DMS114 treated with DMSO at 0.1 percent for 48 hours (cell line): ENCODE results near the gene MAPKAP1.
"Not testable (repeated sequence)": the region's sequence is repeated elsewhere in the genome, so short reads cannot be mapped to it uniquely, and the experiment has no call there.

Experiments
- DNase-seq: peaks from one replicate; lab custom pipeline; 2025; ENCODE audit not compliant: unreplicated experiment; lab: John Stamatoyannopoulos, UW

MAPKAP1 gene

GRCh38 chr9:125732562-125732961 lies 25.6 kb upstream of the MAPKAP1 start:
- no peak for DNase-seq

- no peak for DNase-seq
Observed at GRCh38 chr9:125730168-125730567, 23.2 kb upstream of the MAPKAP1 start.

GRCh38 chr9:125726456-125727132 lies 19.6 kb upstream of the MAPKAP1 start:
- no peak for DNase-seq

GRCh38 chr9:125707472-125707804 lies 430 bp upstream of the MAPKAP1 start:
- DNase-seq = no peak

GRCh38 chr9:125705893-125706292 lies 1.1 kb downstream of the MAPKAP1 start:
- no peak for DNase-seq

- no peak for DNase-seq
Observed at GRCh38 chr9:125703662-125704061, 3.3 kb downstream of the MAPKAP1 start.

GRCh38 chr9:125701351-125701750 lies 5.7 kb downstream of the MAPKAP1 start:
- no peak for DNase-seq

GRCh38 chr9:125700791-125701190 lies 6.2 kb downstream of the MAPKAP1 start:
- no peak for DNase-seq

GRCh38 chr9:125699870-125700269 lies 7.1 kb downstream of the MAPKAP1 start:
- DNase-seq = no peak

GRCh38 chr9:125696106-125696647 lies 10.8 kb downstream of the MAPKAP1 start:
- DNase-seq = no peak

- not testable (repeated sequence) for DNase-seq
Observed at GRCh38 chr9:125695548-125695947, 11.5 kb downstream of the MAPKAP1 start.

GRCh38 chr9:125694478-125694877 lies 12.5 kb downstream of the MAPKAP1 start:
- no peak for DNase-seq

GRCh38 chr9:125693492-125693891 lies 13.5 kb downstream of the MAPKAP1 start:
- DNase-seq = not testable (repeated sequence)

- DNase-seq = no peak
Observed at GRCh38 chr9:125691869-125692268, 15.1 kb downstream of the MAPKAP1 start.

- DNase-seq = no peak
Observed at GRCh38 chr9:125690679-125691078, 16.3 kb downstream of the MAPKAP1 start.

- no peak for DNase-seq
Observed at GRCh38 chr9:125687163-125687863, 19.7 kb downstream of the MAPKAP1 start.

GRCh38 chr9:125685167-125685566 lies 21.8 kb downstream of the MAPKAP1 start:
- DNase-seq = no peak

GRCh38 chr9:125683486-125683885 lies 23.5 kb downstream of the MAPKAP1 start:
- no peak for DNase-seq

GRCh38 chr9:125682340-125682739 lies 24.7 kb downstream of the MAPKAP1 start:
- DNase-seq = no peak

GRCh38 chr9:125681657-125682056 lies 25.4 kb downstream of the MAPKAP1 start:
- DNase-seq = no peak

GRCh38 chr9:125681086-125681622 lies 25.9 kb downstream of the MAPKAP1 start:
- no peak for DNase-seq

GRCh38 chr9:125680445-125680844 lies 26.6 kb downstream of the MAPKAP1 start:
- DNase-seq = no peak
